LNCaP clone FGC (cell line): ENCODE measurements around the gene ATP11A.
"Not testable (repeated sequence)": the region's sequence is repeated elsewhere in the genome, so short reads cannot be mapped to it uniquely, and the experiment has no call there.

Experiments used
- DNase-seq: peaks from one replicate; pipeline ENCODE4 v3.0.0-alpha.2; 2011; ENCODE audit warnings: low read depth
- H3K4me3 ChIP-seq: 2 replicates; pipeline ENCODE4 v1.5.1; 2011; ENCODE audit warnings: mild to moderate bottlenecking, low read depth, low read length, control low read depth
- TF ChIP-seq, protein P1 (sequence below): IDR thresholded peaks from 2 replicates; pipeline ENCODE4 v1.5.1; 2012; ENCODE audit warnings: mild to moderate bottlenecking; ENCODE audit not compliant: control insufficient read depth, insufficient read depth; ENCODE audit errors: extremely low read depth

The ATP11A gene

DNA sequence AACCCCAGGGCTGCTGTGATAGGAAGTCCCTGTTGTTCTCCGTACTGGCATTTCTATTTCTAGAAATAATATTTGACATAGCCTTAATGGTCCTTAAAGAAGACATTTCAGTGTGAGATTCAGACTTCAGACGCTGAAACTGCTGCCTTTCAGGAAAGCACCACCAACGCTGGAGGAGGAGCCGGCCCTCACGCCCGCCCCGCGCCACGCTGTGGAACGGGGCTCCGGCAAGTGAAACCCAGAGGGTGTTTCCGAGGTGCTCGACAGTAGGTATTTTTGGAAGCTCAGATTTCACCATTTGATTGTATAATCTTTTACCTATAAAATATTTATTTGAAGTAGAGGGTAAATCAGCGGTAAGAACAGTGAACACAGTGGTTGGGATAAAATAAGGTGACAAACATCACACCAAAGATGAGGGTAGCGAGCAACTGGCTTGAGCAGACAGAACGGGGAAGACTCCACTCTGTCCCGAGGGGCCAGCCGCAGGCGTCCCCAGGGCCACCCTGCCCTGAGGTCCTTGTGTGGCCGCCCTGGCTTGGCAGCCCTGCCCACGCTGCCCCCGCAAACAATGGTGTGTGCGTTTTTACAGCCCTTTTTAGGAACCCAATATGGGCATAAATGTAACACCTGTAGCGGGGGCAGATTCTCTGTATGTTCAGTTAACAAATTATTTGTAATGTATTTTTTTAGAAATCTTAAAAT, 193.6 kb downstream of the ATP11A start:
- H3K4me3 ChIP-seq = no peak overlapping the region
- DNase-seq = no peak
- TF ChIP-seq, protein P1, sequence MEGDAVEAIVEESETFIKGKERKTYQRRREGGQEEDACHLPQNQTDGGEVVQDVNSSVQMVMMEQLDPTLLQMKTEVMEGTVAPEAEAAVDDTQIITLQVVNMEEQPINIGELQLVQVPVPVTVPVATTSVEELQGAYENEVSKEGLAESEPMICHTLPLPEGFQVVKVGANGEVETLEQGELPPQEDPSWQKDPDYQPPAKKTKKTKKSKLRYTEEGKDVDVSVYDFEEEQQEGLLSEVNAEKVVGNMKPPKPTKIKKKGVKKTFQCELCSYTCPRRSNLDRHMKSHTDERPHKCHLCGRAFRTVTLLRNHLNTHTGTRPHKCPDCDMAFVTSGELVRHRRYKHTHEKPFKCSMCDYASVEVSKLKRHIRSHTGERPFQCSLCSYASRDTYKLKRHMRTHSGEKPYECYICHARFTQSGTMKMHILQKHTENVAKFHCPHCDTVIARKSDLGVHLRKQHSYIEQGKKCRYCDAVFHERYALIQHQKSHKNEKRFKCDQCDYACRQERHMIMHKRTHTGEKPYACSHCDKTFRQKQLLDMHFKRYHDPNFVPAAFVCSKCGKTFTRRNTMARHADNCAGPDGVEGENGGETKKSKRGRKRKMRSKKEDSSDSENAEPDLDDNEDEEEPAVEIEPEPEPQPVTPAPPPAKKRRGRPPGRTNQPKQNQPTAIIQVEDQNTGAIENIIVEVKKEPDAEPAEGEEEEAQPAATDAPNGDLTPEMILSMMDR = no peak

- DNase-seq, H3K4me3 ChIP-seq: not testable (repeated sequence)
These were observed 194.9 kb downstream of the ATP11A start for GRCh38 chr13:112884700-112885099.

DNA sequence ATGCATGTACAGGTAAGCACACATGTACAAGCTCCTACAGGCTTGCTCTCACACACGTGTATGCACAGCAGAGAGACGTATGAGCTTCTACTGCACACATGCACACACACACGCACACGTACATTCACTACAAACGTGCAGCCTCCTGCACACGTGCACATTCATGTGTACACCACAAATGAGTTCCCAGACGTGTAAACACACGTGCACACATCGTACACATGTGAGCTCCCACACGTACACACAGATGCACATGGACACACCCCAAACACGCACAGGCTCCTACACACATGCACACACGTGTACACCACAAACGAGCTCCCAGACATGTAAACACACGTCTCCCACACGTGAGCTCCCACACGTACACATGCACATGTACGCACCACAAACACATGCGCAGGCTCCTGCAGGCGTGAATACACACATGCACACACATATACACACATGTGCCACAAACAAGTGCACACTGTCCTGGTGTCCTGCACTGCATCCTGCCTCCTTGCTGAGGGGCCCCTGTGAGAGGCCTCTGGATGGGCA, 195.5 kb downstream of the ATP11A start:
- no peak for DNase-seq
- TF ChIP-seq, protein P1 = no peak
- H3K4me3 ChIP-seq = no peak overlapping the region

DNA sequence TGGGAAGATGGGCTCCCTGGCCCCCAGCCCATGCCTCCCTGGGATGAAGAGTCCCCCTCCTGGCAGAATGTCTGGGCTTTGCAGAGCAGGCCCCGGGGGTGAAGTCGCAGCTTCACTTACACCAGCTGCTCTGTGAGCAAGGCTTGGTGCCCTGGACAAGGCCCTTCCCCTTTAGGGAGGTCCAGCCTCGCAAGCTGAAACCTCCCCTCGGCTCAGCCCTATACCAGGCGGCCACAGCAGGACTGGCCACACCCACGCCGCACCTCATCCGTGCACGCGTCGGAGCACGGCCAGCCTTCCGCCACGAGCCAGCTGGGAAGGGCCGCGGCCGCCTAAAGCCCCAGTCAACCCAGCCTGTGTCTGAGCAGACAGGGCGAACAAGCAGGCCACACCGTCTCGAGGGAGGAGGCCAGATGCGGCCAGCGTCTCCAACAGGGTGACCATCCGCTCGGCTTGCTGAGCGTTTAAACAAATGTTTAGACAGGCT, 196.0 kb downstream of the ATP11A start:
- peak; percentile 75 for DNase-seq
- peak overlapping the region; percentile 29 for H3K4me3 ChIP-seq
- TF ChIP-seq, protein P1 = no peak

- no peak overlapping the region for H3K4me3 ChIP-seq
- no peak for DNase-seq
- TF ChIP-seq, protein P1 = no peak
These were observed 197.3 kb downstream of the ATP11A start for GRCh38 chr13:112887151-112887550.

GRCh38 chr13:112887557-112887991, 197.7 kb downstream of the ATP11A start:
- TF ChIP-seq, protein P1 = no peak
- no peak for DNase-seq
- no peak overlapping the region for H3K4me3 ChIP-seq

- DNase-seq = no peak
- TF ChIP-seq, protein P1 = no peak
- no peak overlapping the region for H3K4me3 ChIP-seq
These were observed 198.6 kb downstream of the ATP11A start for GRCh38 chr13:112888238-112889111.
